H9 (cell line): Measurements from ENCODE around the gene F2. TPM values are rescaled to one million over a fixed set of nuclear protein-coding genes. Genes with fewer than 3 reads are reported as not detected.

Experiments
- DNase-seq: peaks from one replicate; pipeline ENCODE4 v3.0.0-alpha.2; 2017
- H2AFZ ChIP-seq: one replicate; pipeline ENCODE4 v1.6.1; 2013; ENCODE audit warnings: mild to moderate bottlenecking, low read length, control low read depth, moderate library complexity
- H2AK5ac ChIP-seq: 2 replicates; pipeline ENCODE4 v1.6.1; 2013; ENCODE audit warnings: low read length, control low read depth, mixed read lengths; ENCODE audit not compliant: insufficient read length
- H2BK120ac ChIP-seq: one replicate; pipeline ENCODE4 v1.6.1; 2013; ENCODE audit warnings: low read depth, mild to moderate bottlenecking, low read length, control low read depth, inconsistent platforms; ENCODE audit not compliant: poor library complexity, severe bottlenecking
- H2BK12ac ChIP-seq: 2 replicates; pipeline ENCODE4 v1.6.1; 2013; ENCODE audit warnings: low read length, control low read depth, mixed read lengths, low read depth; ENCODE audit not compliant: insufficient read length
- H2BK15ac ChIP-seq: 2 replicates; pipeline ENCODE4 v1.6.1; 2013; ENCODE audit warnings: low read depth, low read length, control low read depth
- H2BK20ac ChIP-seq: one replicate; pipeline ENCODE4 v1.6.1; 2013; ENCODE audit warnings: low read depth, mild to moderate bottlenecking, low read length, control low read depth, inconsistent platforms; ENCODE audit not compliant: poor library complexity, severe bottlenecking
- H2BK5ac ChIP-seq: 2 replicates; pipeline ENCODE4 v1.6.1; 2013; ENCODE audit warnings: low read length, control low read depth, mixed read lengths; ENCODE audit not compliant: insufficient read length
- H3K14ac ChIP-seq: 2 replicates; pipeline ENCODE4 v1.6.1; 2013; ENCODE audit warnings: low read length, control low read depth; ENCODE audit not compliant: insufficient read depth
- H3K18ac ChIP-seq: 2 replicates; pipeline ENCODE4 v1.6.1; 2013; ENCODE audit warnings: low read depth, mild to moderate bottlenecking, mixed read lengths, low read length, control low read depth; ENCODE audit not compliant: insufficient read length
- H3K23ac ChIP-seq: 2 replicates; pipeline ENCODE4 v1.6.1; 2013; ENCODE audit warnings: low read length, control low read depth, mixed read lengths, low read depth; ENCODE audit not compliant: insufficient read length
- H3K23me2 ChIP-seq: 2 replicates; pipeline ENCODE4 v1.6.1; 2013; ENCODE audit warnings: low read depth, mild to moderate bottlenecking, mixed read lengths, low read length, control low read depth; ENCODE audit not compliant: insufficient read length, poor library complexity, severe bottlenecking
- H3K27ac ChIP-seq: 2 replicates; pipeline ENCODE4 v1.5.1; 2013; ENCODE audit warnings: low read length, control low read depth, mixed read lengths, low read depth; ENCODE audit not compliant: insufficient read length
- H3K27me3 ChIP-seq: 2 replicates; pipeline ENCODE4 v1.6.1; 2013; ENCODE audit warnings: low read length, control low read depth, inconsistent platforms; ENCODE audit not compliant: insufficient read depth
- H3K4ac ChIP-seq: 2 replicates; pipeline ENCODE4 v1.6.1; 2013; ENCODE audit warnings: low read depth, mild to moderate bottlenecking, control low read depth, inconsistent platforms, low read length, moderate library complexity
- H3K4me1 ChIP-seq: 2 replicates; pipeline ENCODE4 v1.6.1; 2013; ENCODE audit warnings: low read length, control low read depth, inconsistent platforms; ENCODE audit not compliant: insufficient read depth
- H3K4me2 ChIP-seq: 2 replicates; pipeline ENCODE4 v1.6.1; 2013; ENCODE audit warnings: low read length, control low read depth, mixed read lengths; ENCODE audit not compliant: insufficient read length, insufficient read depth
- H3K56ac ChIP-seq: 2 replicates; pipeline ENCODE4 v1.6.1; 2013; ENCODE audit warnings: low read depth, mild to moderate bottlenecking, mixed read lengths, low read length, control low read depth; ENCODE audit not compliant: insufficient read length
- H3K79me1 ChIP-seq: 2 replicates; pipeline ENCODE4 v1.6.1; 2013; ENCODE audit warnings: low read depth, mild to moderate bottlenecking, moderate library complexity, low read length, control low read depth, inconsistent platforms; ENCODE audit not compliant: insufficient read depth, poor library complexity, severe bottlenecking
- H3K79me2 ChIP-seq: 2 replicates; pipeline ENCODE4 v1.6.1; 2013; ENCODE audit warnings: low read length, control low read depth, inconsistent platforms; ENCODE audit not compliant: insufficient read depth
- H3K9ac ChIP-seq: 2 replicates; pipeline ENCODE4 v1.6.1; 2013; ENCODE audit warnings: low read length, control low read depth, mixed read lengths; ENCODE audit not compliant: insufficient read length; ENCODE audit errors: extremely low read depth
- H3K9me3 ChIP-seq: one replicate; pipeline ENCODE4 v1.6.1; 2013; ENCODE audit warnings: low read depth, low read length, inconsistent platforms; ENCODE audit not compliant: control insufficient read depth
- H3T11ph ChIP-seq: one replicate; pipeline ENCODE4 v1.6.1; 2013; ENCODE audit warnings: mild to moderate bottlenecking, low read length, control low read depth, inconsistent platforms
- H4K20me1 ChIP-seq: one replicate; pipeline ENCODE4 v1.6.1; 2013; ENCODE audit not compliant: control insufficient read depth, insufficient read length, insufficient read depth
- H4K5ac ChIP-seq: 2 replicates; pipeline ENCODE4 v1.6.1; 2013; ENCODE audit warnings: low read depth, mild to moderate bottlenecking, mixed read lengths, low read length, control low read depth; ENCODE audit not compliant: insufficient read length
- H4K8ac ChIP-seq: replicated peaks from 2 replicates; pipeline ENCODE4 v1.6.1; 2013; ENCODE audit warnings: low read length, control low read depth, mixed read lengths, low read depth; ENCODE audit not compliant: insufficient read length
- H4K91ac ChIP-seq: 2 replicates; pipeline ENCODE4 v1.6.1; 2013; ENCODE audit warnings: low read depth, mild to moderate bottlenecking, moderate library complexity, mixed read lengths, low read length, control low read depth; ENCODE audit not compliant: insufficient read length
- H3K27ac Mint-ChIP-seq, 3 experiments: 2 replicates in 2 of 3; 3 replicates in 1 of 3; pipeline ENCODE4 v1.8.0; 2020 to 2021; ENCODE audit warnings: mixed read lengths in 3 of 3, mild to moderate bottlenecking in 1 of 3, moderate library complexity in 1 of 3
- H3K27me3 Mint-ChIP-seq: 2 replicates; pipeline ENCODE4 v1.8.0; 2021; ENCODE audit warnings: low read depth, mild to moderate bottlenecking, moderate library complexity, mixed read lengths
- H3K36me3 Mint-ChIP-seq, 3 experiments: 2 replicates in 2 of 3; 3 replicates in 1 of 3; pipeline ENCODE4 v1.8.0; 2020 to 2021; ENCODE audit warnings: low read depth in 3 of 3, mixed read lengths in 3 of 3; ENCODE audit not compliant: insufficient read depth in 1 of 3
- H3K4me1 Mint-ChIP-seq, 2 experiments: 2 replicates each; pipeline ENCODE4 v1.8.0; 2020; ENCODE audit warnings: mixed read lengths in 2 of 2
- H3K4me3 Mint-ChIP-seq, 2 experiments: 2 replicates in 1 of 2; 3 replicates in 1 of 2; pipeline ENCODE4 v1.8.0; 2020 to 2021; ENCODE audit warnings: mild to moderate bottlenecking in 2 of 2, mixed read lengths in 2 of 2, moderate library complexity in 1 of 2
- H3K9me3 Mint-ChIP-seq, 2 experiments: 2 replicates in 1 of 2; 3 replicates in 1 of 2; pipeline ENCODE4 v1.8.0; 2020; ENCODE audit warnings: mild to moderate bottlenecking in 2 of 2, mixed read lengths in 2 of 2, moderate library complexity in 1 of 2
- WGBS: extraction: QIAGEN DNeasy Blood & Tissue Kit; methylation state at CpG from one replicate; pipeline ENCODE4 v1.1.7; 2013; ENCODE audit warnings: missing lambda C conversion rate, low lambda C conversion rate, mixed read lengths; ENCODE audit not compliant: insufficient read length; ENCODE audit errors: extremely low coverage; 5-methylcytosine and 5-hydroxymethylcytosine counted together
- total RNA-seq: library from RNA; stranded (reverse); gene quantifications from 2 replicates; pipeline ENCODE4 v1.2.1, GENCODE V29; 2021
- TF ChIP-seq, protein P1 (sequence below): fragments of 200-600 bp; sonication (generic); conservative IDR thresholded peaks from 3 replicates; pipeline ENCODE4 v1.8.0; 2021; ENCODE audit warnings: antibody characterized with exemption, mild to moderate bottlenecking

The F2 gene
- total RNA-seq, 1 experiment from 2014 or later = not detected

DNA sequence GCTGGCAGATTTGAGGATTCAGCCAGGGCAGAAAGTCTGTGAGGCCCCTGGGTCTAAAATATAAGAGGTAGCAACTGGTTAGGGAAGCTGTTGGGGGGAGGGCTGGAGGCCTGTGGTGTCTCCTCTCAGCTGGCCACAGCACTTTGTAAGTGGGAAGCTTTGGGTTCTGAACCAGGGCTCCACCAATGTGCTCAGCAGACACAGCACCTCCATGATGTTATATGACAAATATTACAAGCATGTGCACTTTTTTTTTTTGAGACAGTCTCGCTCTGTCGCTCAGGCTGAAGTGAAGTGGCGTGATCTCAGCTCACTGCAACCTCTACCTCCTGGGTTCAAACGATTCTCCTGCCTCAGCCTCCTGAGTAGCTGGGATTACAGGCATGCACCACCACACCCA is 26.6 kb upstream of the F2 start:
- Histone ChIP-seq H2AK5ac (no peak overlapping the region), H3K27ac (no peak overlapping the region), H3K23me2 (no peaks in the 10 kb centered on the region), H2BK5ac (no peak overlapping the region), H3K18ac (no peak overlapping the region), H3K4me1 (no peaks in the 10 kb centered on the region), H3K14ac (no peak overlapping the region), H2BK15ac (no peak overlapping the region), H3T11ph (no peak overlapping the region), H3K27me3 (no peaks in the 10 kb centered on the region; the same call in 1 of the 2 replicates), H2AFZ (no peak overlapping the region), H3K79me1 (no peaks in the 10 kb centered on the region), H3K56ac (no peak overlapping the region), H4K5ac (no peak overlapping the region), H3K4ac (no peak overlapping the region), H4K8ac (no peak overlapping the region), H3K79me2 (no peaks in the 10 kb centered on the region), H3K9ac (no peak overlapping the region), H3K9me3 (no peaks in the 10 kb centered on the region), H4K91ac (no peak overlapping the region), H3K23ac (no peak overlapping the region), H2BK120ac (no peak overlapping the region), H3K4me2 (no peak overlapping the region), H2BK12ac (no peak overlapping the region), H4K20me1 (no peaks in the 10 kb centered on the region), H2BK20ac (no peak overlapping the region)
- no peak for DNase-seq
- H3K36me3 Mint-ChIP-seq = peaks cover 2 to 19% (median 13%) of the 10 kb centered on the region in 3 experiments; a peak in 6 of 7 replicates
- no peaks in the 10 kb centered on the region for H3K9me3 Mint-ChIP-seq
- H3K4me3 Mint-ChIP-seq = no peak overlapping the region
- TF ChIP-seq, protein P1, sequence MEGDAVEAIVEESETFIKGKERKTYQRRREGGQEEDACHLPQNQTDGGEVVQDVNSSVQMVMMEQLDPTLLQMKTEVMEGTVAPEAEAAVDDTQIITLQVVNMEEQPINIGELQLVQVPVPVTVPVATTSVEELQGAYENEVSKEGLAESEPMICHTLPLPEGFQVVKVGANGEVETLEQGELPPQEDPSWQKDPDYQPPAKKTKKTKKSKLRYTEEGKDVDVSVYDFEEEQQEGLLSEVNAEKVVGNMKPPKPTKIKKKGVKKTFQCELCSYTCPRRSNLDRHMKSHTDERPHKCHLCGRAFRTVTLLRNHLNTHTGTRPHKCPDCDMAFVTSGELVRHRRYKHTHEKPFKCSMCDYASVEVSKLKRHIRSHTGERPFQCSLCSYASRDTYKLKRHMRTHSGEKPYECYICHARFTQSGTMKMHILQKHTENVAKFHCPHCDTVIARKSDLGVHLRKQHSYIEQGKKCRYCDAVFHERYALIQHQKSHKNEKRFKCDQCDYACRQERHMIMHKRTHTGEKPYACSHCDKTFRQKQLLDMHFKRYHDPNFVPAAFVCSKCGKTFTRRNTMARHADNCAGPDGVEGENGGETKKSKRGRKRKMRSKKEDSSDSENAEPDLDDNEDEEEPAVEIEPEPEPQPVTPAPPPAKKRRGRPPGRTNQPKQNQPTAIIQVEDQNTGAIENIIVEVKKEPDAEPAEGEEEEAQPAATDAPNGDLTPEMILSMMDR = no peak
- H3K27me3 Mint-ChIP-seq = peaks cover under 1% of the 10 kb centered on the region; the same call in 1 of the 2 replicates
- no CpG with 5 or more reads among the region's 4 CpGs for WGBS
- peak overlapping the region in 1 of 3 experiments; percentile 31; a peak in 1 of 7 replicates for H3K27ac Mint-ChIP-seq
- peaks cover under 1% of the 10 kb centered on the region in 2 experiments; a peak in 1 of 4 replicates for H3K4me1 Mint-ChIP-seq
